NCI-H1417 treated with DMSO at 0.1 percent for 48 hours (cell line): ENCODE measurements around the gene NOM1.

ENCODE experiments used
- DNase-seq: peaks from one replicate; lab custom pipeline; 2025; lab: John Stamatoyannopoulos, UW

The NOM1 gene

GRCh38 chr7:157016352-157017041, 67.0 kb downstream of the NOM1 start:
- peak; percentile 6 for DNase-seq

- no peak for DNase-seq
Measured at GRCh38 chr7:157017149-157017548, 67.6 kb downstream of the NOM1 start.

GRCh38 chr7:157017603-157018327, 68.3 kb downstream of the NOM1 start:
- no peak for DNase-seq

- no peak for DNase-seq
Measured at GRCh38 chr7:157018328-157018996, 69.0 kb downstream of the NOM1 start.

- no peak for DNase-seq
Measured at GRCh38 chr7:157018997-157019608, 69.6 kb downstream of the NOM1 start.

- no peak for DNase-seq
Measured at GRCh38 chr7:157019718-157020451, 70.4 kb downstream of the NOM1 start.

GRCh38 chr7:157020514-157021070, 71.1 kb downstream of the NOM1 start:
- no peak for DNase-seq

- no peak for DNase-seq
Measured at GRCh38 chr7:157021071-157021870, 71.8 kb downstream of the NOM1 start.

GRCh38 chr7:157021871-157022680, 72.6 kb downstream of the NOM1 start:
- DNase-seq = no peak
